MG63 (cell line): ENCODE results near the gene TMEM129. TPM values are rescaled to one million over a fixed set of nuclear protein-coding genes. Genes with fewer than 3 reads are reported as not detected.

ENCODE experiments used
- DNase-seq: peaks from one replicate; pipeline ENCODE4 v3.0.0-alpha.2; 2020
- H3K27me3 ChIP-seq: fragments of 250-450 bp; sonication (Bioruptor Pico); 2 replicates; pipeline ENCODE4 v1.5.1; 2020; ENCODE audit warnings: mild to moderate bottlenecking, moderate library complexity
- H3K36me3 ChIP-seq: fragments of 250-450 bp; sonication (Bioruptor Pico); 2 replicates; pipeline ENCODE4 v1.5.1; 2020; ENCODE audit warnings: mild to moderate bottlenecking, moderate library complexity
- H3K4me3 ChIP-seq: fragments of 250-450 bp; sonication (Bioruptor Pico); 2 replicates; pipeline ENCODE4 v1.5.1; 2020; ENCODE audit warnings: mild to moderate bottlenecking, moderate library complexity
- H3K9me3 ChIP-seq: fragments of 250-450 bp; sonication (Bioruptor Pico); 2 replicates; pipeline ENCODE4 v1.5.1; 2020; ENCODE audit warnings: mild to moderate bottlenecking, moderate library complexity
- total RNA-seq: library from RNA; depleted of rRNA; stranded (reverse); fragments of >200 nt; shearing (Covaris generic); gene quantifications from 2 replicates; pipeline ENCODE4 v1.2.3, GENCODE V29; 2014; ENCODE audit warnings: low replicate concordance

Gene TMEM129
- total RNA-seq, 1 experiment from 2014 or later: 15.7 TPM

GRCh38 chr4:1732911-1733310, 11.8 kb upstream of the TMEM129 start:
- Histone ChIP-seq H3K27me3 (no peaks in the 10 kb centered on the region), H3K36me3 (peaks cover 53% of the 10 kb centered on the region), H3K4me3 (no peak overlapping the region), H3K9me3 (no peaks in the 10 kb centered on the region)
- DNase-seq: no peak

GRCh38 chr4:1731180-1731579, 10.1 kb upstream of the TMEM129 start:
- H3K4me3 ChIP-seq: no peak overlapping the region
- no peaks in the 10 kb centered on the region for H3K9me3 ChIP-seq
- no peak for DNase-seq
- no peaks in the 10 kb centered on the region for H3K27me3 ChIP-seq
- H3K36me3 ChIP-seq: peaks cover 58% of the 10 kb centered on the region

GRCh38 chr4:1730532-1731135, 9.5 kb upstream of the TMEM129 start:
- Histone ChIP-seq H3K36me3 (peaks cover 58% of the 10 kb centered on the region), H3K4me3 (no peak overlapping the region), H3K27me3 (no peaks in the 10 kb centered on the region), H3K9me3 (no peaks in the 10 kb centered on the region)
- no peak for DNase-seq

- H3K9me3 ChIP-seq: no peaks in the 10 kb centered on the region
- no peaks in the 10 kb centered on the region for H3K27me3 ChIP-seq
- peaks cover 56% of the 10 kb centered on the region for H3K36me3 ChIP-seq
- no peak for DNase-seq
- H3K4me3 ChIP-seq: no peak overlapping the region
Measured at GRCh38 chr4:1728061-1728980, 7.2 kb upstream of the TMEM129 start.

DNA sequence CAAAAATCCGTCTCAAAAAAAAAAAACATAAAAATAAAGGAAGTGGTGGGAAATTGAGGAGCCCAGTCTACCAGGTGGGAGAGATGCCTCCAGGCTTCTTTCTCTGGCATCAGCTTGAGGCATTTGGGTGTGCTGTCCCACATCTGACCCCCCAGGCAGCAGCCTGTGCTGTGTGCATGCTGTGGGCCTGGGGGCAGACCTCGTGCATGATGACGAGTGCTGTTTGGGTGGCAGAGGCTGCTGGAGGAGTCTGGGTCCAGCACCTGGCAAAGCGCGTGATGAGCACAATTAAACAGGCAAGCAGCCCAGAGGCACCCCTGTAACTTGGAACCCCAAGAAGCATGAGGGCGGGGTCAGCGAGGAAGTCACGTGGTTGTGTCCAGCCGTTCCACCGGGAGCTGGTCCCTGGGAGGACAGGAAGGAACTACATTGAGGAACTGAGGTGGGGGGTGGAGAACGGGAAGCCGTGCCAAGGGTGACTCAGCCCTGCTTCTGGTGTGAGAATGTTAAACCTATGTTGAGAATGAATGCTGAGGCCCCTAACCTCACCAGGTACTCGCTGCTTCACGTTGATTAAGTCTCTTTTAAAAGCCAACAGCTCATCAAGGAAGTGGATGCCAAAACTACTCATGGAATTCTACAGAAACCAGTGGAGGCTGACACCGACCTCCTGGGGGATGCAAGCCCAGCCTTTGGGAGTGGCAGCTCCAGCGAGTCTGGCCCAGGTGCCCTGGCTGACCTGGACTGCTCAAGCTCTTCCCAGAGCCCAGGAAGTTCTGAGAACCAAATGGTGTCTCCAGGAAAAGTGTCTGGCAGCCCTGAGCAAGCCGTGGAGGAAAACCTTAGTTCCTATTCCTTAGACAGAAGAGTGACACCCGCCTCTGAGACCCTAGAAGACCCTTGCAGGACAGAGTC, 6.3 kb upstream of the TMEM129 start:
- no peak overlapping the region for H3K4me3 ChIP-seq
- H3K36me3 ChIP-seq: peaks cover 54% of the 10 kb centered on the region
- no peaks in the 10 kb centered on the region for H3K9me3 ChIP-seq
- H3K27me3 ChIP-seq: no peaks in the 10 kb centered on the region
- peak; percentile 73 for DNase-seq

GRCh38 chr4:1726146-1726934, 5.2 kb upstream of the TMEM129 start:
- peak; percentile 49 for DNase-seq
- Histone ChIP-seq H3K36me3 (peaks cover 54% of the 10 kb centered on the region), H3K4me3 (no peak overlapping the region), H3K9me3 (no peaks in the 10 kb centered on the region), H3K27me3 (no peaks in the 10 kb centered on the region)

- no peak for DNase-seq
- Histone ChIP-seq H3K4me3 (no peak overlapping the region), H3K27me3 (no peaks in the 10 kb centered on the region), H3K9me3 (no peaks in the 10 kb centered on the region), H3K36me3 (peaks cover 50% of the 10 kb centered on the region)
Measured at GRCh38 chr4:1725521-1725920, 4.4 kb upstream of the TMEM129 start.

GRCh38 chr4:1723131-1723801, 2.1 kb upstream of the TMEM129 start:
- H3K9me3 ChIP-seq: no peaks in the 10 kb centered on the region
- H3K36me3 ChIP-seq: peaks cover 40% of the 10 kb centered on the region
- no peaks in the 10 kb centered on the region for H3K27me3 ChIP-seq
- H3K4me3 ChIP-seq: peak overlapping the region; percentile 67
- DNase-seq: no peak

DNA sequence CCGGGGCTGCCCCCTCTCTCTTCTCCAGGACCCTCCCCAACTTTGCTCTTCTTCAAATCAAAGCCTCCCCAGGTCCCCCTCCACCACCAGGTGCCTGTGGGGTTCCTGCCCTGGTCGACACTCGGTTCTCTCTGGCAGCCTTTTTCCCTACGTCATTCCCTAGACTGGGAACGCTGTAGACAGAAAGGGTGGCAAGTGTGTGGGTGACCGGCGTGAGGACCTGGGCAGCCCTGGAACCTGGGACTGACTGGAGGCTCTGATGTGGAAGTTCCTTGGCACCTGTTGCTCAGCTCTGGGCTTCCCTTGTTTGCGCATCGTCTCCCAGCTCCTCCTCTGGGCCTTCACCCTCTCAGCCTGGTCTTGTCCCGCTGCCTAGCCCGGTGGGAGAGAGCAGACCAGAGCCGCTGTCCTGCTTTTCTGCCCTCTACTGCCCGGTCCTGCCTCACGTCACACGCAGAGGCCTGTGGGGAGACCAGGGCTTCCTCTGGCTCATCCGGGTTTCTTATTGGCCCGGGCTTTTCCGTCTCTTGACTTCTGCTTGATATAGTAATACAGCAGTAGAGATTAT, 1.5 kb upstream of the TMEM129 start:
- Histone ChIP-seq H3K27me3 (no peaks in the 10 kb centered on the region), H3K4me3 (peak overlapping the region; percentile 67), H3K36me3 (peaks cover 34% of the 10 kb centered on the region), H3K9me3 (no peaks in the 10 kb centered on the region)
- DNase-seq: no peak

- DNase-seq: no peak
- no peaks in the 10 kb centered on the region for H3K9me3 ChIP-seq
- peaks cover 28% of the 10 kb centered on the region for H3K36me3 ChIP-seq
- H3K4me3 ChIP-seq: peak overlapping the region; percentile 67
- no peaks in the 10 kb centered on the region for H3K27me3 ChIP-seq
Measured at GRCh38 chr4:1721666-1722550, 785 bp upstream of the TMEM129 start.

- no peaks in the 10 kb centered on the region for H3K27me3 ChIP-seq
- peaks cover 13% of the 10 kb centered on the region for H3K36me3 ChIP-seq
- peak; percentile 32 for DNase-seq
- no peaks in the 10 kb centered on the region for H3K9me3 ChIP-seq
- peak overlapping the region; percentile 67 for H3K4me3 ChIP-seq
Measured at GRCh38 chr4:1720163-1720983, 750 bp downstream of the TMEM129 start.

- H3K4me3 ChIP-seq: no peak overlapping the region
- H3K27me3 ChIP-seq: no peaks in the 10 kb centered on the region
- H3K36me3 ChIP-seq: peaks cover 6% of the 10 kb centered on the region
- no peak for DNase-seq
- H3K9me3 ChIP-seq: no peaks in the 10 kb centered on the region
Measured at GRCh38 chr4:1718095-1718850, 2.9 kb downstream of the TMEM129 start.
